DOHH2 (cell line): ENCODE measurements around the gene NUDT14.
A peak's percentile ranks its signal among the peaks of the same experiment; 100 is the strongest.

Experiments used
- H3F3A ChIP-seq: fragments of 200-600 bp; sonication (generic), shearing (Covaris generic); 2 replicates; pipeline ENCODE4 v1.6.0; 2016; ENCODE audit warnings: antibody characterized with exemption, mild to moderate bottlenecking; ENCODE audit not compliant: control insufficient read depth, insufficient read depth
- H3K27ac ChIP-seq: fragments of 200-600 bp; sonication (generic); 2 replicates; pipeline ENCODE4 v1.5.1; 2014; ENCODE audit warnings: low read depth, mild to moderate bottlenecking, low read length, moderate library complexity
- H3K27me3 ChIP-seq: fragments of 200-600 bp; sonication (generic); 2 replicates; pipeline ENCODE4 v1.6.1; 2014; ENCODE audit warnings: mild to moderate bottlenecking, low read length, mixed read lengths; ENCODE audit not compliant: control insufficient read depth
- H3K36me3 ChIP-seq: fragments of 200-600 bp; sonication (generic); 2 replicates; pipeline ENCODE4 v1.6.1; 2014; ENCODE audit warnings: mild to moderate bottlenecking, low read length, moderate library complexity, mixed read lengths; ENCODE audit not compliant: control insufficient read depth
- H3K4me1 ChIP-seq: fragments of 200-600 bp; sonication (generic); 2 replicates; pipeline ENCODE4 v1.6.1; 2014; ENCODE audit warnings: mild to moderate bottlenecking, low read length, mixed read lengths; ENCODE audit not compliant: control insufficient read depth
- H3K4me2 ChIP-seq: fragments of 200-600 bp; sonication (generic); 2 replicates; pipeline ENCODE4 v1.6.0; 2014; ENCODE audit warnings: mild to moderate bottlenecking, low read length, moderate library complexity
- H3K4me3 ChIP-seq: fragments of 200-600 bp; sonication (generic); 2 replicates; pipeline ENCODE4 v1.5.1; 2014; ENCODE audit warnings: mild to moderate bottlenecking, low read length, mixed read lengths
- H3K79me2 ChIP-seq: fragments of 200-600 bp; sonication (generic); 2 replicates; pipeline ENCODE4 v1.6.1; 2014; ENCODE audit warnings: mild to moderate bottlenecking, low read length, mixed read lengths; ENCODE audit not compliant: control insufficient read depth
- H3K9me2 ChIP-seq: fragments of 200-600 bp; sonication (generic); replicated peaks from 2 replicates; pipeline ENCODE4 v1.6.1; 2014; ENCODE audit warnings: mild to moderate bottlenecking, low read length, mixed read lengths; ENCODE audit not compliant: control insufficient read depth
- H3K9me3 ChIP-seq: fragments of 200-600 bp; sonication (generic); 2 replicates; pipeline ENCODE4 v1.6.1; 2014; ENCODE audit warnings: antibody characterized with exemption, low read length, mixed read lengths; ENCODE audit not compliant: control insufficient read depth, insufficient read depth
- H4K20me1 ChIP-seq: fragments of 200-600 bp; sonication (generic); 2 replicates; pipeline ENCODE4 v1.6.0; 2014; ENCODE audit warnings: low read depth, mild to moderate bottlenecking, antibody characterized with exemption, low read length, moderate library complexity; ENCODE audit not compliant: control insufficient read depth, insufficient read depth
- CTCF ChIP-seq: fragments of 200-600 bp; sonication (generic); IDR thresholded peaks from one replicate; pipeline ENCODE4 v1.5.1; 2014; ENCODE audit warnings: antibody characterized with exemption, mild to moderate bottlenecking, low read depth, low read length; ENCODE audit not compliant: poor library complexity, severe bottlenecking
- EZH2phosphoT487 ChIP-seq: fragments of 200-600 bp; sonication (generic); IDR thresholded peaks from 2 replicates; pipeline ENCODE4 v1.6.1; 2017; ENCODE audit warnings: borderline replicate concordance, mild to moderate bottlenecking, antibody characterized with exemption, low read length, moderate library complexity, mixed read lengths

Gene NUDT14

GRCh38 chr14:105197211-105197641 is 16.1 kb upstream of the NUDT14 start:
- no peaks in the 10 kb centered on the region for H3K9me2 ChIP-seq
- TF ChIP-seq CTCF (no peak), EZH2phosphoT487 (no peak)
- no peaks in the 10 kb centered on the region for H3K36me3 ChIP-seq
- peaks cover 56% of the 10 kb centered on the region for H3K27me3 ChIP-seq
- no peaks in the 10 kb centered on the region for H3K9me3 ChIP-seq
- no peak overlapping the region for H3K27ac ChIP-seq
- H3K4me3 ChIP-seq: no peak overlapping the region
- H3F3A ChIP-seq: no peaks in the 10 kb centered on the region
- no peaks in the 10 kb centered on the region; the same call in 1 of the 2 replicates for H4K20me1 ChIP-seq
- H3K4me2 ChIP-seq: no peak overlapping the region
- H3K79me2 ChIP-seq: no peaks in the 10 kb centered on the region
- H3K4me1 ChIP-seq: peaks cover 30% of the 10 kb centered on the region

GRCh38 chr14:105196265-105196960 is 15.3 kb upstream of the NUDT14 start:
- Histone ChIP-seq H3K4me2 (no peak overlapping the region), H3K4me3 (no peak overlapping the region)

GRCh38 chr14:105195522-105196264 is 14.6 kb upstream of the NUDT14 start:
- no peak overlapping the region for H3K4me3 ChIP-seq
- H4K20me1 ChIP-seq: no peaks in the 10 kb centered on the region
- no peaks in the 10 kb centered on the region for H3K9me2 ChIP-seq
- no peaks in the 10 kb centered on the region for H3K36me3 ChIP-seq
- no peak overlapping the region for H3K4me2 ChIP-seq
- H3K27me3 ChIP-seq: peaks cover 41% of the 10 kb centered on the region
- TF ChIP-seq EZH2phosphoT487: no peak
- TF ChIP-seq CTCF: no peak
- H3K79me2 ChIP-seq: no peaks in the 10 kb centered on the region
- H3K27ac ChIP-seq: no peak overlapping the region
- no peaks in the 10 kb centered on the region for H3K9me3 ChIP-seq
- no peaks in the 10 kb centered on the region for H3F3A ChIP-seq
- peaks cover 30% of the 10 kb centered on the region for H3K4me1 ChIP-seq

More at GRCh38 chr14:105196265-105196960, 15.3 kb upstream of the NUDT14 start:
- no peaks in the 10 kb centered on the region for H3F3A ChIP-seq
- no peaks in the 10 kb centered on the region for H3K36me3 ChIP-seq
- peaks cover 30% of the 10 kb centered on the region for H3K4me1 ChIP-seq
- H3K9me2 ChIP-seq: no peaks in the 10 kb centered on the region
- H3K9me3 ChIP-seq: no peaks in the 10 kb centered on the region
- no peak overlapping the region for H3K27ac ChIP-seq
- no peaks in the 10 kb centered on the region for H4K20me1 ChIP-seq
- TF ChIP-seq EZH2phosphoT487 (0 out of 2 replicates have a peak, but pooled peaks have one; percentile 51), CTCF (no peak)
- peaks cover 48% of the 10 kb centered on the region for H3K27me3 ChIP-seq
- no peaks in the 10 kb centered on the region for H3K79me2 ChIP-seq
